DND-41 (cell line): Measurements from ENCODE around the gene LBX2.

Source experiments
- ATAC-seq: fragments of 200-7000 bp; cut with Tn5 transposase; 3 replicates; pipeline ENCODE4 v1.9.1; 2021; ENCODE audit warnings: low read depth; ENCODE audit not compliant: insufficient read depth
- DNase-seq: peaks from one replicate; pipeline ENCODE4 v3.0.0-alpha.2; 2020
- H2AFZ ChIP-seq: 2 replicates; pipeline ENCODE4 v1.6.0; 2012; ENCODE audit warnings: low read depth, low read length
- H3K27ac ChIP-seq: 2 replicates; pipeline ENCODE4 v1.5.1; 2012; ENCODE audit warnings: low read length, inconsistent platforms
- H3K27me3 ChIP-seq: fragments of 200-600 bp; sonication (generic); 2 replicates; pipeline ENCODE4 v1.6.0; 2012; ENCODE audit warnings: low read length, mild to moderate bottlenecking, inconsistent platforms; ENCODE audit not compliant: insufficient read depth, poor library complexity
- H3K36me3 ChIP-seq: 2 replicates; pipeline ENCODE4 v1.5.1; 2012; ENCODE audit warnings: low read length, inconsistent platforms; ENCODE audit not compliant: insufficient read depth
- H3K4me1 ChIP-seq: 2 replicates; pipeline ENCODE4 v1.5.1; 2012; ENCODE audit warnings: mild to moderate bottlenecking, low read length; ENCODE audit not compliant: insufficient read depth
- H3K4me2 ChIP-seq: 2 replicates; pipeline ENCODE4 v1.6.0; 2012; ENCODE audit warnings: mild to moderate bottlenecking, moderate library complexity, low read length, inconsistent platforms; ENCODE audit not compliant: insufficient read depth
- H3K4me3 ChIP-seq, 2 experiments: fragments of 200-600 bp in 1 of 2; shearing (Covaris generic) in 1 of 2; 2 replicates each; pipeline ENCODE4 v1.5.1; 2012 to 2016; ENCODE audit warnings: inconsistent platforms in 2 of 2, low read length in 2 of 2, mild to moderate bottlenecking in 2 of 2, low read depth in 1 of 2, moderate library complexity in 1 of 2
- H3K79me2 ChIP-seq: 2 replicates; pipeline ENCODE4 v1.6.0; 2012; ENCODE audit warnings: low read length, inconsistent platforms; ENCODE audit not compliant: insufficient read depth
- H3K9ac ChIP-seq: 2 replicates; pipeline ENCODE4 v1.6.0; 2012; ENCODE audit warnings: low read depth, mild to moderate bottlenecking, inconsistent platforms, low read length, moderate library complexity
- H3K9me3 ChIP-seq: 2 replicates; pipeline ENCODE4 v1.5.1; 2012; ENCODE audit warnings: low read length, moderate library complexity, mild to moderate bottlenecking, inconsistent platforms; ENCODE audit not compliant: insufficient read depth, severe bottlenecking
- H4K20me1 ChIP-seq: 2 replicates; pipeline ENCODE4 v1.6.0; 2012; ENCODE audit warnings: low read length; ENCODE audit not compliant: insufficient read depth
- CTCF ChIP-seq: IDR thresholded peaks from 2 replicates; pipeline ENCODE4 v1.5.1; 2012; ENCODE audit warnings: borderline replicate concordance, low read length, moderate library complexity, mild to moderate bottlenecking; ENCODE audit not compliant: poor library complexity, severe bottlenecking; ENCODE audit errors: extremely low read depth
- EZH2 ChIP-seq: IDR thresholded peaks from 3 replicates; pipeline ENCODE4 v1.6.1; 2012; ENCODE audit warnings: borderline replicate concordance, low read depth, mild to moderate bottlenecking, moderate library complexity, low read length, inconsistent platforms; ENCODE audit not compliant: severe bottlenecking

LBX2 gene

GRCh38 chr2:74497777-74498499 is 1.5 kb downstream of the LBX2 start:
- Histone ChIP-seq H3K4me1 (peaks cover 22% of the 10 kb centered on the region), H3K9ac (peak overlapping the region; percentile 71), H3K36me3 (peaks cover 15% of the 10 kb centered on the region), H3K79me2 (peaks cover 17% of the 10 kb centered on the region), H2AFZ (peak overlapping the region; percentile 87), H3K4me3 (peak overlapping the region; percentile 30 to 70; a peak in 3 of 4 replicates), H4K20me1 (no peaks in the 10 kb centered on the region), H3K9me3 (no peaks in the 10 kb centered on the region), H3K27ac (peak overlapping the region; percentile 83), H3K27me3 (no peaks in the 10 kb centered on the region), H3K4me2 (peak overlapping the region; percentile 75)
- TF ChIP-seq EZH2 (no peak), CTCF (no peak)
- peak; percentile 79 for ATAC-seq
- peak; percentile 48 for DNase-seq

GRCh38 chr2:74496997-74497776 is 2.2 kb downstream of the LBX2 start:
- Histone ChIP-seq H3K79me2 (peaks cover 17% of the 10 kb centered on the region), H3K4me2 (peak overlapping the region; percentile 75), H4K20me1 (no peaks in the 10 kb centered on the region), H3K27ac (peak overlapping the region; percentile 83), H2AFZ (peak overlapping the region; percentile 87), H3K4me1 (peaks cover 22% of the 10 kb centered on the region), H3K9me3 (no peaks in the 10 kb centered on the region), H3K36me3 (peaks cover 22% of the 10 kb centered on the region), H3K9ac (peak overlapping the region; percentile 71), H3K4me3 (peak overlapping the region; percentile 30 to 70; a peak in 3 of 4 replicates), H3K27me3 (no peaks in the 10 kb centered on the region)
- ATAC-seq (peak; percentile 33), DNase-seq (no peak)
- TF ChIP-seq CTCF (no peak), EZH2 (no peak)

- Histone ChIP-seq H3K9ac (no peak overlapping the region), H3K9me3 (no peaks in the 10 kb centered on the region), H4K20me1 (no peaks in the 10 kb centered on the region), H2AFZ (no peak overlapping the region), H3K4me2 (no peak overlapping the region), H3K4me3 (no peak overlapping the region), H3K27me3 (no peaks in the 10 kb centered on the region), H3K4me1 (peaks cover 22% of the 10 kb centered on the region), H3K79me2 (peaks cover 17% of the 10 kb centered on the region), H3K36me3 (peaks cover 40% of the 10 kb centered on the region), H3K27ac (no peak overlapping the region)
- no peak for ATAC-seq
- TF ChIP-seq CTCF (no peak), EZH2 (no peak)
- DNase-seq, result no peak
These were observed 4.0 kb downstream of the LBX2 start for GRCh38 chr2:74495440-74495839.
